A549 (cell line): ENCODE results near the gene SASH1. TPM values are rescaled to one million over a fixed set of nuclear protein-coding genes. Genes with fewer than 3 reads are reported as not detected.

ENCODE experiments used
- ATAC-seq, 2 experiments: fragments of 200-7000 bp in 1 of 2; fragments of >200 bp in 1 of 2; cut with Nextera tagmentation in 1 of 2; cut with Tn5 transposase in 1 of 2; 3 replicates each; pipeline versions ENCODE4 v1.8.0 to v1.9.1; 2018 to 2020; ENCODE audit warnings: mild to moderate bottlenecking in 1 of 2, moderate library complexity in 1 of 2
- CTCF ChIA-PET: fragments of 300-600 bp; sonication (Branson Sonifier 250); formaldehyde crosslinking; extraction: SDS; loops from one replicate; lab custom pipeline; 2021; ENCODE audit warnings: antibody characterized with exemption, inconsistent platforms; lab: Yijun Ruan, JAX
- POLR2A ChIA-PET: fragments of 350-600 bp; formaldehyde crosslinking; extraction: SDS; loops from one replicate; lab custom pipeline; 2021; ENCODE audit warnings: antibody characterized with exemption, inconsistent platforms; lab: Yijun Ruan, JAX
- DNase-seq, 2 experiments: peaks; one replicate each; pipeline versions ENCODE4 v3.0.0 to v3.0.0-alpha.2; 2011 to 2016; ENCODE audit warnings: low read depth in 1 of 2, low spot score in 1 of 2
- FAIRE-seq: peaks from 2 replicates; lab custom pipeline; 2011; peaks lifted over from hg19 to GRCh38; lab: Jason Lieb, UNC
- H3K27ac ChIP-seq, 2 experiments: fragments of >200 bp; sonication (Bioruptor Twin); formaldehyde crosslinking; 3 replicates each; pipeline ENCODE4 v1.5.1; 2016 to 2017
- H3K4me1 ChIP-seq: fragments of >200 bp; sonication (Bioruptor Twin); formaldehyde crosslinking; 3 replicates; pipeline ENCODE4 v1.6.1; 2016
- H3K4me2 ChIP-seq: fragments of >200 bp; sonication (Bioruptor Twin); formaldehyde crosslinking; 3 replicates; pipeline ENCODE4 v1.6.1; 2016
- H3K4me3 ChIP-seq: fragments of >200 bp; sonication (Bioruptor Twin); formaldehyde crosslinking; 3 replicates; pipeline ENCODE4 v1.5.1; 2016
- H3K9me3 ChIP-seq: fragments of >200 bp; sonication (Bioruptor Twin); formaldehyde crosslinking; 3 replicates; pipeline ENCODE4 v1.6.1; 2016
- ATOH8 ChIP-seq: fragments of 250-450 bp; sonication (Bioruptor Pico); IDR thresholded peaks from 2 replicates; pipeline ENCODE4 v1.5.0; 2020; ENCODE audit warnings: low read depth, mild to moderate bottlenecking, moderate library complexity
- BHLHE40 ChIP-seq: IDR thresholded peaks from 2 replicates; pipeline ENCODE4 v1.6.1; 2012; ENCODE audit warnings: low read depth, low read length, inconsistent platforms
- CBX8 ChIP-seq: fragments of 200-600 bp; sonication (generic); IDR thresholded peaks from 2 replicates; pipeline ENCODE4 v1.6.1; 2016
- CHD2 ChIP-seq: fragments of 150-350 bp; IDR thresholded peaks from 2 replicates; pipeline ENCODE4 v1.6.1; 2014; ENCODE audit warnings: low read length; ENCODE audit not compliant: partially characterized antibody
- CHD4 ChIP-seq: fragments of 200-600 bp; sonication (generic); IDR thresholded peaks from 2 replicates; pipeline ENCODE4 v1.6.1; 2016; ENCODE audit warnings: antibody characterized with exemption, mild to moderate bottlenecking, borderline replicate concordance
- EHF ChIP-seq: fragments of 250-450 bp; sonication (Bioruptor Pico); IDR thresholded peaks from 2 replicates; pipeline ENCODE4 v1.5.0; 2020; ENCODE audit warnings: mild to moderate bottlenecking
- ELK1 ChIP-seq: fragments of 150-350 bp; IDR thresholded peaks from 2 replicates; pipeline ENCODE4 v1.6.1; 2014; ENCODE audit warnings: low read depth, mild to moderate bottlenecking, low read length
- ESRRA ChIP-seq: fragments of 150-350 bp; IDR thresholded peaks from 2 replicates; pipeline ENCODE4 v1.6.1; 2014; ENCODE audit warnings: mild to moderate bottlenecking, low read length, borderline replicate concordance
- FOXS1 ChIP-seq: fragments of 250-450 bp; sonication (Bioruptor Pico); IDR thresholded peaks from 2 replicates; pipeline ENCODE4 v1.5.0; 2020; ENCODE audit warnings: mild to moderate bottlenecking, moderate library complexity
- GATA3 ChIP-seq: IDR thresholded peaks from 2 replicates; pipeline ENCODE4 v1.6.1; 2012; ENCODE audit warnings: borderline replicate concordance
- HOXB13 ChIP-seq: fragments of 250-450 bp; sonication (Bioruptor Pico); IDR thresholded peaks from 2 replicates; pipeline ENCODE4 v1.5.0; 2020; ENCODE audit warnings: low read depth, mild to moderate bottlenecking, moderate library complexity
- HOXB5 ChIP-seq: fragments of 250-450 bp; sonication (Bioruptor Pico); IDR thresholded peaks from 2 replicates; pipeline ENCODE4 v1.5.0; 2020; ENCODE audit warnings: mild to moderate bottlenecking, moderate library complexity
- JUN ChIP-seq, 2 experiments: fragments of >200 bp; sonication (Bioruptor Twin); formaldehyde crosslinking; IDR thresholded peaks; 2 replicates in 1 of 2; 3 replicates in 1 of 2; pipeline ENCODE4 v1.6.1; 2016 to 2017
- JUNB ChIP-seq: fragments of >200 bp; sonication (Bioruptor Twin); formaldehyde crosslinking; IDR thresholded peaks from 2 replicates; pipeline ENCODE4 v1.6.1; 2016
- KDM1A ChIP-seq: fragments of 200-600 bp; sonication (generic); IDR thresholded peaks from 2 replicates; pipeline ENCODE4 v1.6.1; 2016; ENCODE audit warnings: low read depth, mild to moderate bottlenecking
- MAFK ChIP-seq: fragments of 450-650 bp; IDR thresholded peaks from 2 replicates; pipeline ENCODE4 v1.6.1; 2014; ENCODE audit not compliant: partially characterized antibody
- MAZ ChIP-seq: fragments of 150-350 bp; IDR thresholded peaks from 2 replicates; pipeline ENCODE4 v1.6.1; 2014; ENCODE audit warnings: antibody characterized with exemption, low read depth, low read length, borderline replicate concordance
- NPAS2 ChIP-seq: fragments of 250-450 bp; sonication (Bioruptor Pico); IDR thresholded peaks from 2 replicates; pipeline ENCODE4 v1.8.0; 2022; ENCODE audit warnings: mild to moderate bottlenecking, moderate library complexity, borderline replicate concordance
- NR3C1 ChIP-seq: fragments of >200 bp; sonication (Bioruptor Twin); formaldehyde crosslinking; IDR thresholded peaks from 3 replicates; pipeline ENCODE4 v1.6.1; 2017
- PHF8 ChIP-seq: fragments of 200-600 bp; sonication (generic); IDR thresholded peaks from 2 replicates; pipeline ENCODE4 v1.6.1; 2016; ENCODE audit warnings: low read depth, mild to moderate bottlenecking, antibody characterized with exemption, moderate library complexity, borderline replicate concordance
- POLR2A ChIP-seq: IDR thresholded peaks from 2 replicates; pipeline ENCODE4 v1.6.1; 2012; ENCODE audit warnings: mild to moderate bottlenecking, low read length
- POLR2AphosphoS2 ChIP-seq: conservative IDR thresholded peaks from 2 replicates; pipeline ENCODE4 v1.6.1; 2012; ENCODE audit warnings: low read length, improper control_type of control experiment, inconsistent platforms
- RAD21 ChIP-seq, 2 experiments: fragments of >200 bp in 1 of 2; sonication (Bioruptor Twin) in 1 of 2; formaldehyde crosslinking in 1 of 2; IDR thresholded peaks in 1 of 2; conservative IDR thresholded peaks in 1 of 2; 2 replicates in 1 of 2; 3 replicates in 1 of 2; pipeline ENCODE4 v1.6.1; 2012 to 2018; ENCODE audit warnings: inconsistent platforms in 1 of 2
- RARB ChIP-seq: fragments of 250-450 bp; sonication (Bioruptor Pico); IDR thresholded peaks from 2 replicates; pipeline ENCODE4 v1.8.0; 2021; ENCODE audit warnings: mild to moderate bottlenecking, moderate library complexity
- SREBF2 ChIP-seq: fragments of 450-650 bp; IDR thresholded peaks from 2 replicates; pipeline ENCODE4 v1.6.1; 2014; ENCODE audit warnings: mild to moderate bottlenecking, moderate library complexity
- TFCP2L1 ChIP-seq: fragments of 250-450 bp; sonication (Bioruptor Pico); IDR thresholded peaks from 2 replicates; pipeline ENCODE4 v1.5.0; 2021; ENCODE audit warnings: mild to moderate bottlenecking
- USF2 ChIP-seq: fragments of 450-650 bp; IDR thresholded peaks from 2 replicates; pipeline ENCODE4 v1.6.1; 2014; ENCODE audit warnings: antibody characterized with exemption
- ZC3H11A ChIP-seq: fragments of 450-650 bp; IDR thresholded peaks from 2 replicates; pipeline ENCODE4 v1.6.1; 2014; ENCODE audit warnings: antibody characterized with exemption, mild to moderate bottlenecking
- ZNF302 ChIP-seq: fragments of 250-450 bp; sonication (Bioruptor Pico); IDR thresholded peaks from 2 replicates; pipeline ENCODE4 v1.9.0; 2021; ENCODE audit warnings: inconsistent platforms, mild to moderate bottlenecking, moderate library complexity
- ZSCAN20 ChIP-seq: fragments of 250-450 bp; sonication (Bioruptor Pico); IDR thresholded peaks from 2 replicates; pipeline ENCODE4 v1.8.0; 2022; ENCODE audit warnings: mild to moderate bottlenecking, moderate library complexity
- whole genome bisulfite sequencing: methylation state at CpG from one replicate; pipeline ENCODE4 v1.1.6; 2017; ENCODE audit errors: missing lambda C conversion rate; 5-methylcytosine and 5-hydroxymethylcytosine counted together
- polyA plus RNA-seq, 4 experiments: library from polyadenylated mRNA; depleted of rRNA in 3 of 4; stranded (reverse); fragments of >200 nt; fragmentation: RNase III in 1 of 4; extraction: RNeasy Plus Mini Kit Qiagen cat#74134 plus additional on column Dnase treatment in 1 of 4; gene quantifications; 2 replicates in 3 of 4; 3 replicates in 1 of 4; pipeline ENCODE4 v1.2.3, GENCODE V29; 2011 to 2017
- TF ChIP-seq, protein P1 (sequence below): IDR thresholded peaks from 2 replicates; pipeline ENCODE4 v1.6.1; 2012; ENCODE audit warnings: low read depth, borderline replicate concordance
- TF ChIP-seq, protein P2 (sequence below): IDR thresholded peaks from 2 replicates; pipeline ENCODE4 v1.6.1; 2012
- TF ChIP-seq, protein P3 (sequence below): fragments of >200 bp; sonication (Bioruptor Twin); formaldehyde crosslinking; IDR thresholded peaks from 2 replicates; pipeline ENCODE4 v1.6.1; 2016
- TF ChIP-seq, protein P4 (sequence below): IDR thresholded peaks from 2 replicates; pipeline ENCODE4 v1.6.1; 2012
- TF ChIP-seq, protein P5 (sequence below): fragments of 250-450 bp; sonication (Bioruptor Pico); IDR thresholded peaks from 2 replicates; pipeline ENCODE4 v1.5.0; 2021; ENCODE audit warnings: mild to moderate bottlenecking, moderate library complexity, borderline replicate concordance

The SASH1 gene
- polyA plus RNA-seq, 2 of the 4 experiments (the other 2 are of a cell fraction), result 2.5 to 3.0 TPM

- Histone ChIP-seq H3K27ac (peak overlapping the region; percentile 45 to 86; a peak in 5 of 6 replicates), H3K9me3 (no peaks in the 10 kb centered on the region), H3K4me1 (no peaks in the 10 kb centered on the region), H3K4me2 (peak overlapping the region; percentile 71), H3K4me3 (peak overlapping the region; percentile 37)
- ChIA-PET CTCF (interaction anchor here (0.6 to 1.9 kb wide), 19 partner anchors 9 to 954 kb away, joined by 3 to 11 read pairs (median 4); no protein-coding TSS in a partner anchor), POLR2A (no interaction called here)
- peak; percentile 91 to 95 for ATAC-seq
- FAIRE-seq, result no peak
- WGBS, result 7% methylated on average over 37 of the region's 46 CpGs
- DNase-seq, result peak; percentile 44 to 52
- no peak for TF ChIP-seq CHD2
- peak; percentile 65 to 83 for TF ChIP-seq RAD21 (conservative IDR thresholded peaks at IDR 0.05 in 1 of 2, IDR thresholded peaks at IDR 0.05 in 1 of 2)
- TF ChIP-seq HOXB13 (CRISPR knock-in tag), result no peak
- no peak for TF ChIP-seq ZC3H11A
- no peak for TF ChIP-seq SREBF2
- no peak for TF ChIP-seq ELK1
- TF ChIP-seq PHF8, result no peak
- TF ChIP-seq CHD4, result no peak
- no peak for TF ChIP-seq ZNF302 (CRISPR knock-in tag)
- no peak for TF ChIP-seq NR3C1
- TF ChIP-seq MAFK, result no peak
- TF ChIP-seq ATOH8 (CRISPR knock-in tag), result no peak
- no peak for TF ChIP-seq HOXB5 (CRISPR knock-in tag)
- no peak for TF ChIP-seq BHLHE40
- no peak for TF ChIP-seq TFCP2L1 (CRISPR knock-in tag)
- no peak for TF ChIP-seq KDM1A
- TF ChIP-seq, protein P1, sequence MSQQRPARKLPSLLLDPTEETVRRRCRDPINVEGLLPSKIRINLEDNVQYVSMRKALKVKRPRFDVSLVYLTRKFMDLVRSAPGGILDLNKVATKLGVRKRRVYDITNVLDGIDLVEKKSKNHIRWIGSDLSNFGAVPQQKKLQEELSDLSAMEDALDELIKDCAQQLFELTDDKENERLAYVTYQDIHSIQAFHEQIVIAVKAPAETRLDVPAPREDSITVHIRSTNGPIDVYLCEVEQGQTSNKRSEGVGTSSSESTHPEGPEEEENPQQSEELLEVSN, result no peak
- TF ChIP-seq EHF, result no peak
- no peak for TF ChIP-seq POLR2A
- TF ChIP-seq RARB (CRISPR knock-in tag), result no peak
- no peak for TF ChIP-seq FOXS1 (CRISPR knock-in tag)
- TF ChIP-seq GATA3, result no peak
- TF ChIP-seq ZSCAN20 (CRISPR knock-in tag), result no peak
- TF ChIP-seq, protein P2, sequence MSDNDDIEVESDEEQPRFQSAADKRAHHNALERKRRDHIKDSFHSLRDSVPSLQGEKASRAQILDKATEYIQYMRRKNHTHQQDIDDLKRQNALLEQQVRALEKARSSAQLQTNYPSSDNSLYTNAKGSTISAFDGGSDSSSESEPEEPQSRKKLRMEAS, result peak; percentile 17; the same call in 1 of the 2 replicates
- TF ChIP-seq, protein P3, sequence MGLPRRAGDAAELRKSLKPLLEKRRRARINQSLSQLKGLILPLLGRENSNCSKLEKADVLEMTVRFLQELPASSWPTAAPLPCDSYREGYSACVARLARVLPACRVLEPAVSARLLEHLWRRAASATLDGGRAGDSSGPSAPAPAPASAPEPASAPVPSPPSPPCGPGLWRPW, result no peak
- TF ChIP-seq MAZ, result 0 out of 2 replicates have a peak, but pooled peaks have one; percentile 35
- no peak for TF ChIP-seq USF2
- TF ChIP-seq POLR2AphosphoS2, result no peak
- no peak for TF ChIP-seq JUN (IDR thresholded peaks at IDR 0.05)
- no peak for TF ChIP-seq ESRRA
- no peak for TF ChIP-seq NPAS2 (CRISPR knock-in tag)
- TF ChIP-seq, protein P4, sequence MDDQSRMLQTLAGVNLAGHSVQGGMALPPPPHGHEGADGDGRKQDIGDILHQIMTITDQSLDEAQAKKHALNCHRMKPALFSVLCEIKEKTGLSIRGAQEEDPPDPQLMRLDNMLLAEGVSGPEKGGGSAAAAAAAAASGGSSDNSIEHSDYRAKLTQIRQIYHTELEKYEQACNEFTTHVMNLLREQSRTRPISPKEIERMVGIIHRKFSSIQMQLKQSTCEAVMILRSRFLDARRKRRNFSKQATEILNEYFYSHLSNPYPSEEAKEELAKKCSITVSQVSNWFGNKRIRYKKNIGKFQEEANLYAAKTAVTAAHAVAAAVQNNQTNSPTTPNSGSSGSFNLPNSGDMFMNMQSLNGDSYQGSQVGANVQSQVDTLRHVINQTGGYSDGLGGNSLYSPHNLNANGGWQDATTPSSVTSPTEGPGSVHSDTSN, result no peak
- TF ChIP-seq, protein P5, sequence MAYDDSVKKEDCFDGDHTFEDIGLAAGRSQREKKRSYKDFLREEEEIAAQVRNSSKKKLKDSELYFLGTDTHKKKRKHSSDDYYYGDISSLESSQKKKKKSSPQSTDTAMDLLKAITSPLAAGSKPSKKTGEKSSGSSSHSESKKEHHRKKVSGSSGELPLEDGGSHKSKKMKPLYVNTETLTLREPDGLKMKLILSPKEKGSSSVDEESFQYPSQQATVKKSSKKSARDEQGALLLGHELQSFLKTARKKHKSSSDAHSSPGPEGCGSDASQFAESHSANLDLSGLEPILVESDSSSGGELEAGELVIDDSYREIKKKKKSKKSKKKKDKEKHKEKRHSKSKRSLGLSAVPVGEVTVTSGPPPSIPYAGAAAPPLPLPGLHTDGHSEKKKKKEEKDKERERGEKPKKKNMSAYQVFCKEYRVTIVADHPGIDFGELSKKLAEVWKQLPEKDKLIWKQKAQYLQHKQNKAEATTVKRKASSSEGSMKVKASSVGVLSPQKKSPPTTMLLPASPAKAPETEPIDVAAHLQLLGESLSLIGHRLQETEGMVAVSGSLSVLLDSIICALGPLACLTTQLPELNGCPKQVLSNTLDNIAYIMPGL (CRISPR knock-in tag), result no peak
- TF ChIP-seq JUNB, result no peak
- no peak for TF ChIP-seq CBX8
Measured at GRCh38 chr6:148559848-148560433, 217.3 kb downstream of the SASH1 start.
